ENCODE results near the gene PTPRG. TPM values are rescaled to one million over a fixed set of nuclear protein-coding genes. Genes with fewer than 3 reads are reported as not detected.

The PTPRG gene
- total and polyA plus RNA-seq, 2 experiments from 2014 or later: 24.4 to 131 TPM

DNA sequence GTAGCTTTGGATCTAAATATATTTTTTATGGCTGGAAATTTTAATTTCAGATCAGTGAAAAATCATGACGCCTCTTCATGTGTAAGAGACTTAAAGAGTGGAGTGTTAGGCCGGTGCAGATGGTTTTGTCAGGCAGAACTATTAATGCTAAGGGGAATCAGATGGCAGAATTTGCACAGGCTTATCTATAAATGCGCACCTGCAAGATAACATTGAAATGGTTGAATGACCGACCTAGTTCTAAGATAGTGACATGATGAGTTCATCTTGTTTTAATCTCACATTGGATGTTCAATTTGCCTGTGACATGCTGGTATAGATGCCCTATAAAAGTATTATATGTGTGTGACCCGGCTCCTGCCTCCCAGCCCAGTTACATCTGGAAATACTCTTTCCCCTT is 471.4 kb downstream of the PTPRG start:
- Histone ChIP-seq H3K4me2 (no peak overlapping the region), H3K4me3 (no peak overlapping the region), H2AFZ (no peak overlapping the region), H3F3A (replicated peaks; ENCODE audit: low read depth) (no peaks in the 10 kb centered on the region), H3K27me3 (ENCODE audit: insufficient read depth) (no peaks in the 10 kb centered on the region), H3K27ac (ENCODE audit: low read depth) (no peak overlapping the region), H4K20me1 (replicated peaks; ENCODE audit: insufficient read depth) (no peaks in the 10 kb centered on the region), H3K4me1 (ENCODE audit: insufficient read depth) (no peaks in the 10 kb centered on the region; the same call in 1 of the 2 replicates), H3K79me2 (replicated peaks; ENCODE audit: insufficient read depth) (peaks cover 9% of the 10 kb centered on the region), H3K36me3 (ENCODE audit: insufficient read depth) (no peaks in the 10 kb centered on the region), H3K9me2 (ENCODE audit: insufficient read depth) (no peaks in the 10 kb centered on the region)
- no peaks in the 10 kb centered on the region for H3K9me3 Mint-ChIP-seq
- H3K4me3 Mint-ChIP-seq: no peak overlapping the region
- H3K27ac Mint-ChIP-seq: no peak overlapping the region
- TF ChIP-seq POLR2AphosphoS5 (IDR thresholded peaks at IDR 0.05; ENCODE audit: low read depth) (no peak), JUNB (IDR thresholded peaks at IDR 0.05; ENCODE audit: unreplicated experiment) (no peak), NANOG (IDR thresholded peaks at IDR 0.05; ENCODE audit: borderline replicate concordance) (no peak), STAT1 (IDR thresholded peaks at IDR 0.05; ENCODE audit: unreplicated experiment) (no peak), CREB1 (CRISPR knock-in tag; IDR thresholded peaks at IDR 0.05; ENCODE audit: low read depth) (no peak), ZNF114 (CRISPR knock-in tag; IDR thresholded peaks at IDR 0.05) (no peak)
- TF ChIP-seq, protein P1, sequence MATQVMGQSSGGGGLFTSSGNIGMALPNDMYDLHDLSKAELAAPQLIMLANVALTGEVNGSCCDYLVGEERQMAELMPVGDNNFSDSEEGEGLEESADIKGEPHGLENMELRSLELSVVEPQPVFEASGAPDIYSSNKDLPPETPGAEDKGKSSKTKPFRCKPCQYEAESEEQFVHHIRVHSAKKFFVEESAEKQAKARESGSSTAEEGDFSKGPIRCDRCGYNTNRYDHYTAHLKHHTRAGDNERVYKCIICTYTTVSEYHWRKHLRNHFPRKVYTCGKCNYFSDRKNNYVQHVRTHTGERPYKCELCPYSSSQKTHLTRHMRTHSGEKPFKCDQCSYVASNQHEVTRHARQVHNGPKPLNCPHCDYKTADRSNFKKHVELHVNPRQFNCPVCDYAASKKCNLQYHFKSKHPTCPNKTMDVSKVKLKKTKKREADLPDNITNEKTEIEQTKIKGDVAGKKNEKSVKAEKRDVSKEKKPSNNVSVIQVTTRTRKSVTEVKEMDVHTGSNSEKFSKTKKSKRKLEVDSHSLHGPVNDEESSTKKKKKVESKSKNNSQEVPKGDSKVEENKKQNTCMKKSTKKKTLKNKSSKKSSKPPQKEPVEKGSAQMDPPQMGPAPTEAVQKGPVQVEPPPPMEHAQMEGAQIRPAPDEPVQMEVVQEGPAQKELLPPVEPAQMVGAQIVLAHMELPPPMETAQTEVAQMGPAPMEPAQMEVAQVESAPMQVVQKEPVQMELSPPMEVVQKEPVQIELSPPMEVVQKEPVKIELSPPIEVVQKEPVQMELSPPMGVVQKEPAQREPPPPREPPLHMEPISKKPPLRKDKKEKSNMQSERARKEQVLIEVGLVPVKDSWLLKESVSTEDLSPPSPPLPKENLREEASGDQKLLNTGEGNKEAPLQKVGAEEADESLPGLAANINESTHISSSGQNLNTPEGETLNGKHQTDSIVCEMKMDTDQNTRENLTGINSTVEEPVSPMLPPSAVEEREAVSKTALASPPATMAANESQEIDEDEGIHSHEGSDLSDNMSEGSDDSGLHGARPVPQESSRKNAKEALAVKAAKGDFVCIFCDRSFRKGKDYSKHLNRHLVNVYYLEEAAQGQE (IDR thresholded peaks at IDR 0.05; ENCODE audit: unreplicated experiment): no peak
- TF ChIP-seq, protein P2, sequence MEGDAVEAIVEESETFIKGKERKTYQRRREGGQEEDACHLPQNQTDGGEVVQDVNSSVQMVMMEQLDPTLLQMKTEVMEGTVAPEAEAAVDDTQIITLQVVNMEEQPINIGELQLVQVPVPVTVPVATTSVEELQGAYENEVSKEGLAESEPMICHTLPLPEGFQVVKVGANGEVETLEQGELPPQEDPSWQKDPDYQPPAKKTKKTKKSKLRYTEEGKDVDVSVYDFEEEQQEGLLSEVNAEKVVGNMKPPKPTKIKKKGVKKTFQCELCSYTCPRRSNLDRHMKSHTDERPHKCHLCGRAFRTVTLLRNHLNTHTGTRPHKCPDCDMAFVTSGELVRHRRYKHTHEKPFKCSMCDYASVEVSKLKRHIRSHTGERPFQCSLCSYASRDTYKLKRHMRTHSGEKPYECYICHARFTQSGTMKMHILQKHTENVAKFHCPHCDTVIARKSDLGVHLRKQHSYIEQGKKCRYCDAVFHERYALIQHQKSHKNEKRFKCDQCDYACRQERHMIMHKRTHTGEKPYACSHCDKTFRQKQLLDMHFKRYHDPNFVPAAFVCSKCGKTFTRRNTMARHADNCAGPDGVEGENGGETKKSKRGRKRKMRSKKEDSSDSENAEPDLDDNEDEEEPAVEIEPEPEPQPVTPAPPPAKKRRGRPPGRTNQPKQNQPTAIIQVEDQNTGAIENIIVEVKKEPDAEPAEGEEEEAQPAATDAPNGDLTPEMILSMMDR (conservative IDR thresholded peaks at IDR 0.05; ENCODE audit: low read depth in 2 of 2): no peak
- TF ChIP-seq, protein P3, sequence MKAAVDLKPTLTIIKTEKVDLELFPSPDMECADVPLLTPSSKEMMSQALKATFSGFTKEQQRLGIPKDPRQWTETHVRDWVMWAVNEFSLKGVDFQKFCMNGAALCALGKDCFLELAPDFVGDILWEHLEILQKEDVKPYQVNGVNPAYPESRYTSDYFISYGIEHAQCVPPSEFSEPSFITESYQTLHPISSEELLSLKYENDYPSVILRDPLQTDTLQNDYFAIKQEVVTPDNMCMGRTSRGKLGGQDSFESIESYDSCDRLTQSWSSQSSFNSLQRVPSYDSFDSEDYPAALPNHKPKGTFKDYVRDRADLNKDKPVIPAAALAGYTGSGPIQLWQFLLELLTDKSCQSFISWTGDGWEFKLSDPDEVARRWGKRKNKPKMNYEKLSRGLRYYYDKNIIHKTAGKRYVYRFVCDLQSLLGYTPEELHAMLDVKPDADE (IDR thresholded peaks at IDR 0.05): no peak
- ATAC-seq (no peak), DNase-seq (ENCODE audit: low spot score) (no peak)
- H3K4me1 Mint-ChIP-seq: peaks cover 21% of the 10 kb centered on the region
- no peaks in the 10 kb centered on the region for H3K27me3 Mint-ChIP-seq (ENCODE audit: insufficient read depth, low read depth, poor library complexity)
- H3K36me3 Mint-ChIP-seq (ENCODE audit: low read depth): no peaks in the 10 kb centered on the region

Measured in GM23338 (cell line).